H9 (cell line): ENCODE measurements around the gene ENOX1. TPM values are rescaled to one million over a fixed set of nuclear protein-coding genes. Genes with fewer than 3 reads are reported as not detected.

ENCODE experiments used
- DNase-seq: peaks from one replicate; pipeline ENCODE4 v3.0.0-alpha.2; 2017
- H2AFZ ChIP-seq: one replicate; pipeline ENCODE4 v1.6.1; 2013; ENCODE audit warnings: mild to moderate bottlenecking, low read length, control low read depth, moderate library complexity
- H2AK5ac ChIP-seq: 2 replicates; pipeline ENCODE4 v1.6.1; 2013; ENCODE audit warnings: low read length, control low read depth, mixed read lengths; ENCODE audit not compliant: insufficient read length
- H2BK120ac ChIP-seq: one replicate; pipeline ENCODE4 v1.6.1; 2013; ENCODE audit warnings: low read depth, mild to moderate bottlenecking, low read length, control low read depth, inconsistent platforms; ENCODE audit not compliant: poor library complexity, severe bottlenecking
- H2BK12ac ChIP-seq: 2 replicates; pipeline ENCODE4 v1.6.1; 2013; ENCODE audit warnings: low read length, control low read depth, mixed read lengths, low read depth; ENCODE audit not compliant: insufficient read length
- H2BK15ac ChIP-seq: 2 replicates; pipeline ENCODE4 v1.6.1; 2013; ENCODE audit warnings: low read depth, low read length, control low read depth
- H2BK20ac ChIP-seq: one replicate; pipeline ENCODE4 v1.6.1; 2013; ENCODE audit warnings: low read depth, mild to moderate bottlenecking, low read length, control low read depth, inconsistent platforms; ENCODE audit not compliant: poor library complexity, severe bottlenecking
- H2BK5ac ChIP-seq: 2 replicates; pipeline ENCODE4 v1.6.1; 2013; ENCODE audit warnings: low read length, control low read depth, mixed read lengths; ENCODE audit not compliant: insufficient read length
- H3K14ac ChIP-seq: 2 replicates; pipeline ENCODE4 v1.6.1; 2013; ENCODE audit warnings: low read length, control low read depth; ENCODE audit not compliant: insufficient read depth
- H3K18ac ChIP-seq: 2 replicates; pipeline ENCODE4 v1.6.1; 2013; ENCODE audit warnings: low read depth, mild to moderate bottlenecking, mixed read lengths, low read length, control low read depth; ENCODE audit not compliant: insufficient read length
- H3K23ac ChIP-seq: 2 replicates; pipeline ENCODE4 v1.6.1; 2013; ENCODE audit warnings: low read length, control low read depth, mixed read lengths, low read depth; ENCODE audit not compliant: insufficient read length
- H3K23me2 ChIP-seq: 2 replicates; pipeline ENCODE4 v1.6.1; 2013; ENCODE audit warnings: low read depth, mild to moderate bottlenecking, mixed read lengths, low read length, control low read depth; ENCODE audit not compliant: insufficient read length, poor library complexity, severe bottlenecking
- H3K27ac ChIP-seq: 2 replicates; pipeline ENCODE4 v1.5.1; 2013; ENCODE audit warnings: low read length, control low read depth, mixed read lengths, low read depth; ENCODE audit not compliant: insufficient read length
- H3K27me3 ChIP-seq: 2 replicates; pipeline ENCODE4 v1.6.1; 2013; ENCODE audit warnings: low read length, control low read depth, inconsistent platforms; ENCODE audit not compliant: insufficient read depth
- H3K4ac ChIP-seq: 2 replicates; pipeline ENCODE4 v1.6.1; 2013; ENCODE audit warnings: low read depth, mild to moderate bottlenecking, control low read depth, inconsistent platforms, low read length, moderate library complexity
- H3K4me1 ChIP-seq: 2 replicates; pipeline ENCODE4 v1.6.1; 2013; ENCODE audit warnings: low read length, control low read depth, inconsistent platforms; ENCODE audit not compliant: insufficient read depth
- H3K4me2 ChIP-seq: 2 replicates; pipeline ENCODE4 v1.6.1; 2013; ENCODE audit warnings: low read length, control low read depth, mixed read lengths; ENCODE audit not compliant: insufficient read length, insufficient read depth
- H3K56ac ChIP-seq: 2 replicates; pipeline ENCODE4 v1.6.1; 2013; ENCODE audit warnings: low read depth, mild to moderate bottlenecking, mixed read lengths, low read length, control low read depth; ENCODE audit not compliant: insufficient read length
- H3K79me1 ChIP-seq: 2 replicates; pipeline ENCODE4 v1.6.1; 2013; ENCODE audit warnings: low read depth, mild to moderate bottlenecking, moderate library complexity, low read length, control low read depth, inconsistent platforms; ENCODE audit not compliant: insufficient read depth, poor library complexity, severe bottlenecking
- H3K79me2 ChIP-seq: 2 replicates; pipeline ENCODE4 v1.6.1; 2013; ENCODE audit warnings: low read length, control low read depth, inconsistent platforms; ENCODE audit not compliant: insufficient read depth
- H3K9ac ChIP-seq: 2 replicates; pipeline ENCODE4 v1.6.1; 2013; ENCODE audit warnings: low read length, control low read depth, mixed read lengths; ENCODE audit not compliant: insufficient read length; ENCODE audit errors: extremely low read depth
- H3K9me3 ChIP-seq: one replicate; pipeline ENCODE4 v1.6.1; 2013; ENCODE audit warnings: low read depth, low read length, inconsistent platforms; ENCODE audit not compliant: control insufficient read depth
- H3T11ph ChIP-seq: one replicate; pipeline ENCODE4 v1.6.1; 2013; ENCODE audit warnings: mild to moderate bottlenecking, low read length, control low read depth, inconsistent platforms
- H4K20me1 ChIP-seq: one replicate; pipeline ENCODE4 v1.6.1; 2013; ENCODE audit not compliant: control insufficient read depth, insufficient read length, insufficient read depth
- H4K5ac ChIP-seq: 2 replicates; pipeline ENCODE4 v1.6.1; 2013; ENCODE audit warnings: low read depth, mild to moderate bottlenecking, mixed read lengths, low read length, control low read depth; ENCODE audit not compliant: insufficient read length
- H4K8ac ChIP-seq: replicated peaks from 2 replicates; pipeline ENCODE4 v1.6.1; 2013; ENCODE audit warnings: low read length, control low read depth, mixed read lengths, low read depth; ENCODE audit not compliant: insufficient read length
- H4K91ac ChIP-seq: 2 replicates; pipeline ENCODE4 v1.6.1; 2013; ENCODE audit warnings: low read depth, mild to moderate bottlenecking, moderate library complexity, mixed read lengths, low read length, control low read depth; ENCODE audit not compliant: insufficient read length
- H3K27ac Mint-ChIP-seq, 3 experiments: 2 replicates in 2 of 3; 3 replicates in 1 of 3; pipeline ENCODE4 v1.8.0; 2020 to 2021; ENCODE audit warnings: mixed read lengths in 3 of 3, mild to moderate bottlenecking in 1 of 3, moderate library complexity in 1 of 3
- H3K27me3 Mint-ChIP-seq: 2 replicates; pipeline ENCODE4 v1.8.0; 2021; ENCODE audit warnings: low read depth, mild to moderate bottlenecking, moderate library complexity, mixed read lengths
- H3K36me3 Mint-ChIP-seq, 3 experiments: 2 replicates in 2 of 3; 3 replicates in 1 of 3; pipeline ENCODE4 v1.8.0; 2020 to 2021; ENCODE audit warnings: low read depth in 3 of 3, mixed read lengths in 3 of 3; ENCODE audit not compliant: insufficient read depth in 1 of 3
- H3K4me1 Mint-ChIP-seq, 2 experiments: 2 replicates each; pipeline ENCODE4 v1.8.0; 2020; ENCODE audit warnings: mixed read lengths in 2 of 2
- H3K4me3 Mint-ChIP-seq, 2 experiments: 2 replicates in 1 of 2; 3 replicates in 1 of 2; pipeline ENCODE4 v1.8.0; 2020 to 2021; ENCODE audit warnings: mild to moderate bottlenecking in 2 of 2, mixed read lengths in 2 of 2, moderate library complexity in 1 of 2
- H3K9me3 Mint-ChIP-seq, 2 experiments: 2 replicates in 1 of 2; 3 replicates in 1 of 2; pipeline ENCODE4 v1.8.0; 2020; ENCODE audit warnings: mild to moderate bottlenecking in 2 of 2, mixed read lengths in 2 of 2, moderate library complexity in 1 of 2
- WGBS: extraction: QIAGEN DNeasy Blood & Tissue Kit; methylation state at CpG from one replicate; pipeline ENCODE4 v1.1.7; 2013; ENCODE audit warnings: missing lambda C conversion rate, low lambda C conversion rate, mixed read lengths; ENCODE audit not compliant: insufficient read length; ENCODE audit errors: extremely low coverage; 5-methylcytosine and 5-hydroxymethylcytosine counted together
- total RNA-seq: library from RNA; stranded (reverse); gene quantifications from 2 replicates; pipeline ENCODE4 v1.2.1, GENCODE V29; 2021
- TF ChIP-seq, protein P1 (sequence below): fragments of 200-600 bp; sonication (generic); conservative IDR thresholded peaks from 3 replicates; pipeline ENCODE4 v1.8.0; 2021; ENCODE audit warnings: antibody characterized with exemption, mild to moderate bottlenecking

The ENOX1 gene
- total RNA-seq, 1 experiment from 2014 or later: 0.24 TPM

DNA sequence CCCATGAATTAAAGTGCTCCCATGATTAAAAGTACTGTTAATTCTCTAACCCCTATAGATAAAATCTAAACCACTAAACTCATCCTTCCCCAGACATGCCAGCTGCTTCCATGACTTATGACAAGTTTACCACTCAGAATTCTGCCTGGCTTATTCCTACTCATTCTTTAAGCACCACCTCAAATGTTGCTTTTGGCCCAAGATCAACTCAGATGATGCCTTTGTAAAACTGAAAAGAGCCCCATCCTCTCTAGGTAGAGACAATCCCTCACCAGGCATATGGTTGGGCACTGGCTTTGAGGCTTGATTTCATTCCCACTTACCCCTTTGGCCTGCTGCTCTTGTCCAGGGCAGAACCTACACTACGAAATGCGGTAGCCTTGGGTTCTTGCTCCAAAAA, 513.4 kb downstream of the ENOX1 start:
- Histone ChIP-seq H3T11ph (no peak overlapping the region), H2BK12ac (no peak overlapping the region), H2BK120ac (no peak overlapping the region), H3K4me1 (peaks cover 6% of the 10 kb centered on the region; the same call in 1 of the 2 replicates), H3K9ac (no peak overlapping the region), H3K14ac (no peak overlapping the region), H2BK5ac (no peak overlapping the region), H3K79me2 (no peaks in the 10 kb centered on the region), H3K23ac (no peak overlapping the region), H3K56ac (no peak overlapping the region), H4K5ac (no peak overlapping the region), H3K4me2 (no peak overlapping the region), H2AFZ (no peak overlapping the region), H4K8ac (no peak overlapping the region), H4K20me1 (peaks cover 3% of the 10 kb centered on the region), H3K79me1 (no peaks in the 10 kb centered on the region), H3K9me3 (no peaks in the 10 kb centered on the region), H2BK20ac (no peak overlapping the region), H3K27me3 (no peaks in the 10 kb centered on the region), H3K23me2 (no peaks in the 10 kb centered on the region), H3K4ac (no peak overlapping the region), H2AK5ac (no peak overlapping the region), H3K18ac (no peak overlapping the region), H2BK15ac (no peak overlapping the region), H4K91ac (no peak overlapping the region), H3K27ac (no peak overlapping the region)
- Mint-ChIP-seq H3K4me3 (no peak overlapping the region), H3K27ac (no peak overlapping the region), H3K4me1 (peaks cover 16 to 21% of the 10 kb centered on the region in 2 experiments), H3K36me3 (no peaks in the 10 kb centered on the region), H3K27me3 (no peaks in the 10 kb centered on the region), H3K9me3 (no peaks in the 10 kb centered on the region)
- no CpG with 5 or more reads among the region's 2 CpGs for whole genome bisulfite sequencing
- DNase-seq: no peak
- TF ChIP-seq, protein P1, sequence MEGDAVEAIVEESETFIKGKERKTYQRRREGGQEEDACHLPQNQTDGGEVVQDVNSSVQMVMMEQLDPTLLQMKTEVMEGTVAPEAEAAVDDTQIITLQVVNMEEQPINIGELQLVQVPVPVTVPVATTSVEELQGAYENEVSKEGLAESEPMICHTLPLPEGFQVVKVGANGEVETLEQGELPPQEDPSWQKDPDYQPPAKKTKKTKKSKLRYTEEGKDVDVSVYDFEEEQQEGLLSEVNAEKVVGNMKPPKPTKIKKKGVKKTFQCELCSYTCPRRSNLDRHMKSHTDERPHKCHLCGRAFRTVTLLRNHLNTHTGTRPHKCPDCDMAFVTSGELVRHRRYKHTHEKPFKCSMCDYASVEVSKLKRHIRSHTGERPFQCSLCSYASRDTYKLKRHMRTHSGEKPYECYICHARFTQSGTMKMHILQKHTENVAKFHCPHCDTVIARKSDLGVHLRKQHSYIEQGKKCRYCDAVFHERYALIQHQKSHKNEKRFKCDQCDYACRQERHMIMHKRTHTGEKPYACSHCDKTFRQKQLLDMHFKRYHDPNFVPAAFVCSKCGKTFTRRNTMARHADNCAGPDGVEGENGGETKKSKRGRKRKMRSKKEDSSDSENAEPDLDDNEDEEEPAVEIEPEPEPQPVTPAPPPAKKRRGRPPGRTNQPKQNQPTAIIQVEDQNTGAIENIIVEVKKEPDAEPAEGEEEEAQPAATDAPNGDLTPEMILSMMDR: no peak
